ENCODE measurements around the gene SOCS4.

- TF ChIP-seq POLR2A (IDR thresholded peaks at IDR 0.05; ENCODE audit: low read depth, low read length) (no peak), POLR2AphosphoS5 (IDR thresholded peaks at IDR 0.05; ENCODE audit: low read depth, low read length) (0 out of 2 replicates have a peak, but pooled peaks have one; percentile 62), PAX5 (IDR thresholded peaks at IDR 0.05; ENCODE audit: insufficient read depth, low read length, severe bottlenecking) (no peak), TAF1 (IDR thresholded peaks at IDR 0.05; ENCODE audit: low read depth, low read length) (no peak), SPI1 (IDR thresholded peaks at IDR 0.05; ENCODE audit: low read depth, low read length) (peak; percentile 62), POU2F2 (IDR thresholded peaks at IDR 0.05; ENCODE audit: low read depth, low read length) (0 out of 2 replicates have a peak, but pooled peaks have one; percentile 14)
Measured at GRCh38 chr14:55074662-55075061, 47.6 kb downstream of the SOCS4 start.
